Endothelial cell of umbilical vein (primary cell): Measurements from ENCODE around the gene KRTAP12-3. TPM values are rescaled to one million over a fixed set of nuclear protein-coding genes. Genes with fewer than 3 reads are reported as not detected.

Experiments
- BruUV-seq: library from RNA; stranded (reverse); fragments of 400-500 nt; replicated peaks from 2 replicates; lab custom pipeline; 2021; lab: Mats Ljungman, UMichigan
- CTCF ChIA-PET: fragments of 300-600, 350-600 bp; sonication (Branson Sonifier 250); formaldehyde crosslinking; loops from one replicate; lab custom pipeline; 2021; ENCODE audit warnings: antibody characterized with exemption, inconsistent platforms; lab: Charles Lee
- POLR2A ChIA-PET: fragments of 300-600, 350-600 bp; sonication (Branson Sonifier 250); formaldehyde crosslinking; loops from one replicate; lab custom pipeline; 2021; ENCODE audit warnings: antibody characterized with exemption, inconsistent platforms; lab: Charles Lee
- DNase-seq: peaks from one replicate; pipeline ENCODE4 v3.0.0-alpha.2; 2011; ENCODE audit warnings: low read depth, low spot score
- FAIRE-seq: peaks from 2 replicates; lab custom pipeline; 2011; peaks lifted over from hg19 to GRCh38; lab: Jason Lieb, UNC
- H2AFZ ChIP-seq: 2 replicates; pipeline ENCODE4 v1.6.0; 2012; ENCODE audit warnings: low read depth, low read length, control low read depth, inconsistent platforms
- H3K27ac ChIP-seq: 2 replicates; pipeline ENCODE4 v1.5.1; 2011; ENCODE audit warnings: low read depth, mild to moderate bottlenecking, control low read depth, low read length, moderate library complexity; ENCODE audit not compliant: insufficient read depth
- H3K27me3 ChIP-seq, 2 experiments: 2 replicates each; pipeline versions ENCODE4 v1.6.0 to v1.6.1; 2011; ENCODE audit warnings: low read length in 2 of 2, mixed read lengths in 1 of 2; ENCODE audit not compliant: control insufficient read depth in 2 of 2, insufficient read depth in 2 of 2
- H3K36me3 ChIP-seq, 2 experiments: 2 replicates in 1 of 2; 3 replicates in 1 of 2; pipeline ENCODE4 v1.5.1; 2011; ENCODE audit warnings: low read length in 2 of 2, mild to moderate bottlenecking in 1 of 2, moderate library complexity in 1 of 2; ENCODE audit not compliant: control insufficient read depth in 2 of 2, insufficient read depth in 2 of 2; ENCODE audit errors: extremely low read depth in 1 of 2
- H3K4me1 ChIP-seq: 3 replicates; pipeline ENCODE4 v1.5.1; 2011; ENCODE audit warnings: mild to moderate bottlenecking, low read length; ENCODE audit not compliant: control insufficient read depth, insufficient read depth; ENCODE audit errors: extremely low read depth
- H3K4me2 ChIP-seq: 2 replicates; pipeline ENCODE4 v1.6.1; 2011; ENCODE audit warnings: low read length, control low read depth, mixed read lengths; ENCODE audit not compliant: insufficient read depth
- H3K4me3 ChIP-seq, 3 experiments: fragments of 200-600 bp in 1 of 3; sonication (generic), shearing (Covaris generic) in 1 of 3; replicated peaks in 1 of 3; 2 replicates each; pipeline ENCODE4 v1.5.1; 2011 to 2016; ENCODE audit warnings: control low read depth in 3 of 3, low read length in 3 of 3, mild to moderate bottlenecking in 2 of 3, inconsistent platforms in 1 of 3, low read depth in 1 of 3, moderate library complexity in 1 of 3; ENCODE audit not compliant: insufficient read depth in 1 of 3
- H3K79me2 ChIP-seq: 2 replicates; pipeline ENCODE4 v1.6.0; 2012; ENCODE audit warnings: low read length, inconsistent platforms; ENCODE audit not compliant: control insufficient read depth, insufficient read depth
- H3K9ac ChIP-seq: replicated peaks from 2 replicates; pipeline ENCODE3; 2011; ENCODE audit warnings: low read length, control low read depth; ENCODE audit not compliant: insufficient read depth; ENCODE audit errors: extremely low read depth
- H3K9me1 ChIP-seq: replicated peaks from 3 replicates; pipeline ENCODE4 v1.6.0; 2011; ENCODE audit warnings: mild to moderate bottlenecking, low read length; ENCODE audit not compliant: control insufficient read depth, insufficient read depth; ENCODE audit errors: extremely low read depth
- H3K9me3 ChIP-seq: replicated peaks from 2 replicates; pipeline ENCODE4 v1.5.1; 2012; ENCODE audit warnings: low read length, inconsistent platforms; ENCODE audit not compliant: control insufficient read depth, insufficient read depth
- H4K20me1 ChIP-seq: replicated peaks from 2 replicates; pipeline ENCODE3; 2011; ENCODE audit warnings: mild to moderate bottlenecking, low read length; ENCODE audit not compliant: control insufficient read depth, insufficient read depth; ENCODE audit errors: extremely low read depth
- EZH2 ChIP-seq: IDR thresholded peaks from 2 replicates; pipeline ENCODE4 v1.6.1; 2012; ENCODE audit warnings: borderline replicate concordance, low read depth, mild to moderate bottlenecking, moderate library complexity, low read length, inconsistent platforms; ENCODE audit not compliant: severe bottlenecking
- FOS ChIP-seq: IDR thresholded peaks from 2 replicates; pipeline ENCODE4 v1.6.1; 2011; ENCODE audit warnings: mild to moderate bottlenecking, low read length, moderate library complexity, borderline replicate concordance; ENCODE audit not compliant: insufficient read depth
- GATA2 ChIP-seq: IDR thresholded peaks from 2 replicates; pipeline ENCODE4 v1.7.0; 2011; ENCODE audit warnings: low read depth, mild to moderate bottlenecking, moderate library complexity, mixed read lengths, low read length; ENCODE audit not compliant: insufficient read length, insufficient read depth
- MAX ChIP-seq: IDR thresholded peaks from 2 replicates; pipeline ENCODE4 v1.6.1; 2011; ENCODE audit not compliant: insufficient read depth, insufficient read length
- MYC ChIP-seq: IDR thresholded peaks from one replicate; pipeline ENCODE4 v1.6.1; 2011; ENCODE audit warnings: mild to moderate bottlenecking, low read depth, low read length
- POLR2A ChIP-seq: IDR thresholded peaks from 2 replicates; pipeline ENCODE4 v1.6.1; 2012; ENCODE audit warnings: low read depth, mild to moderate bottlenecking, control low read depth, low read length
- POLR2AphosphoS5 ChIP-seq: IDR thresholded peaks from 2 replicates; pipeline ENCODE4 v1.6.1; 2012; ENCODE audit warnings: low read depth, mild to moderate bottlenecking, control low read depth, low read length, moderate library complexity; ENCODE audit not compliant: insufficient read depth
- dilution Hi-C: fragments of 300-500 bp; cut with MboI; formaldehyde crosslinking; loops from one replicate; pipeline ENCODE4 v1.15.0; 2019; ENCODE audit warnings: low sequenced_read_pairs; ENCODE audit not compliant: extremely low pct_ligation_motif_present
- intact Hi-C: fragments of 100-400 bp; cut with micrococcal nuclease; formaldehyde crosslinking; loops from one replicate; pipeline ENCODE4 v1.10.0; 2022
- polyA plus RNA-seq, 4 experiments: library from polyadenylated mRNA; depleted of rRNA in 3 of 4; stranded (reverse) in 3 of 4; unstranded in 1 of 4; fragments of >200 nt; gene quantifications; 2 replicates each; pipeline versions ENCODE4 v1.2.1 to v1.2.3, GENCODE V29; 2011 to 2012; ENCODE audit warnings: missing spikeins in 1 of 4
- total RNA-seq: library from RNA; stranded (reverse); gene quantifications from 2 replicates; pipeline ENCODE4 v1.2.3, GENCODE V29; 2021
- TF ChIP-seq, protein P1 (sequence below), 2 donors: IDR thresholded peaks; 1 replicate in 1 of 2; 2 replicates in 1 of 2; pipeline ENCODE4 v1.5.1; 2011; ENCODE audit warnings: low read length in 2 of 2, mild to moderate bottlenecking in 2 of 2, moderate library complexity in 2 of 2, control low read depth in 1 of 2, inconsistent platforms in 1 of 2, low read depth in 1 of 2; ENCODE audit not compliant: insufficient read depth in 1 of 2; ENCODE audit errors: extremely low read depth in 1 of 2

The KRTAP12-3 gene
- total and polyA plus RNA-seq, 2 donors (not counting 3 experiments of a cell fraction or from before 2014, with no cell fraction given), result not detected

GRCh38 chr21:44625756-44626155, 32.0 kb upstream of the KRTAP12-3 start:
- Histone ChIP-seq H3K9me3 (no peaks in the 10 kb centered on the region), H3K79me2 (no peaks in the 10 kb centered on the region), H3K4me3 (no peak overlapping the region), H3K4me2 (no peak overlapping the region), H2AFZ (no peak overlapping the region), H3K9me1 (no peaks in the 10 kb centered on the region), H4K20me1 (no peaks in the 10 kb centered on the region), H3K27ac (no peak overlapping the region), H3K9ac (no peak overlapping the region), H3K4me1 (no peaks in the 10 kb centered on the region), H3K36me3 (no peaks in the 10 kb centered on the region), H3K27me3 (no peaks in the 10 kb centered on the region)
- dilution Hi-C loops (no loop called here), intact Hi-C loops (no loop called here)
- FAIRE-seq (no peak), DNase-seq (no peak)
- ChIA-PET CTCF (no interaction called here), POLR2A (no interaction called here)
- TF ChIP-seq MYC (no peak), MAX (no peak)
- BruUV-seq, result no TSS peak

DNA sequence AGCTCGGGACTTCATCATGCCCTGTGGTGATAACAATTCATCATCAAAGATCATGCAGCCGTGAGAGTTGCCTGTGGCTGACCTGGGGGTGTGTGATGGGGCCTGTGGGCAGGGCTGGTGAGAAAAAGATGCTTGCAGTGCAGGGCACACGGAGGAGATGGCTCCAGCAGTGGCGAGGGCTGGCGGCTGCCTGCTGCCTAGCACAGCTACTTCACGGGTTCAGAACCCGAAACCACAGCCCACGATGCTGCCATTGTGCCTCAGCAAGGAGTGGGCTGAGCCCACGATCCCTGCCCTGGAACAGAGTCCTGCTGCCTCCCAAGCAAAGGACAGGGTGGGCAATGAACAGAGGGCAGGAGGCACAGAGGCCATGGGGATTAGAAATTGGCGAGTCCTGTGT, 31.5 kb upstream of the KRTAP12-3 start:
- no peaks in the 10 kb centered on the region for H3K79me2 ChIP-seq
- H3K4me2 ChIP-seq, result no peak overlapping the region
- intact Hi-C loops, result no loop called here
- POLR2A ChIA-PET, result no interaction called here
- H3K9ac ChIP-seq, result no peak overlapping the region
- CTCF ChIA-PET, result no interaction called here
- no peak for DNase-seq
- TF ChIP-seq FOS, result no peak
- TF ChIP-seq, protein P1, sequence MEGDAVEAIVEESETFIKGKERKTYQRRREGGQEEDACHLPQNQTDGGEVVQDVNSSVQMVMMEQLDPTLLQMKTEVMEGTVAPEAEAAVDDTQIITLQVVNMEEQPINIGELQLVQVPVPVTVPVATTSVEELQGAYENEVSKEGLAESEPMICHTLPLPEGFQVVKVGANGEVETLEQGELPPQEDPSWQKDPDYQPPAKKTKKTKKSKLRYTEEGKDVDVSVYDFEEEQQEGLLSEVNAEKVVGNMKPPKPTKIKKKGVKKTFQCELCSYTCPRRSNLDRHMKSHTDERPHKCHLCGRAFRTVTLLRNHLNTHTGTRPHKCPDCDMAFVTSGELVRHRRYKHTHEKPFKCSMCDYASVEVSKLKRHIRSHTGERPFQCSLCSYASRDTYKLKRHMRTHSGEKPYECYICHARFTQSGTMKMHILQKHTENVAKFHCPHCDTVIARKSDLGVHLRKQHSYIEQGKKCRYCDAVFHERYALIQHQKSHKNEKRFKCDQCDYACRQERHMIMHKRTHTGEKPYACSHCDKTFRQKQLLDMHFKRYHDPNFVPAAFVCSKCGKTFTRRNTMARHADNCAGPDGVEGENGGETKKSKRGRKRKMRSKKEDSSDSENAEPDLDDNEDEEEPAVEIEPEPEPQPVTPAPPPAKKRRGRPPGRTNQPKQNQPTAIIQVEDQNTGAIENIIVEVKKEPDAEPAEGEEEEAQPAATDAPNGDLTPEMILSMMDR (IDR thresholded peaks at IDR 0.05; ENCODE audit: extremely low read depth in 1 of 2, insufficient read depth in 1 of 2, low read depth in 1 of 2, low read length in 2 of 2), result no peak
- no peak for TF ChIP-seq POLR2AphosphoS5
- TF ChIP-seq POLR2A, result no peak
- no peak for TF ChIP-seq EZH2
- TF ChIP-seq GATA2, result no peak
- dilution Hi-C loops, result no loop called here
- no peaks in the 10 kb centered on the region for H4K20me1 ChIP-seq
- no peak overlapping the region for H3K27ac ChIP-seq
- H3K27me3 ChIP-seq, result no peaks in the 10 kb centered on the region
- H2AFZ ChIP-seq, result no peak overlapping the region
- H3K4me1 ChIP-seq, result no peaks in the 10 kb centered on the region
- no peaks in the 10 kb centered on the region for H3K9me3 ChIP-seq
- H3K4me3 ChIP-seq, result no peak overlapping the region
- no peaks in the 10 kb centered on the region for H3K9me1 ChIP-seq
- BruUV-seq, result no TSS peak
- no peaks in the 10 kb centered on the region for H3K36me3 ChIP-seq
- no peak for FAIRE-seq
